ENCODE results near the gene GGT1.

DNA sequence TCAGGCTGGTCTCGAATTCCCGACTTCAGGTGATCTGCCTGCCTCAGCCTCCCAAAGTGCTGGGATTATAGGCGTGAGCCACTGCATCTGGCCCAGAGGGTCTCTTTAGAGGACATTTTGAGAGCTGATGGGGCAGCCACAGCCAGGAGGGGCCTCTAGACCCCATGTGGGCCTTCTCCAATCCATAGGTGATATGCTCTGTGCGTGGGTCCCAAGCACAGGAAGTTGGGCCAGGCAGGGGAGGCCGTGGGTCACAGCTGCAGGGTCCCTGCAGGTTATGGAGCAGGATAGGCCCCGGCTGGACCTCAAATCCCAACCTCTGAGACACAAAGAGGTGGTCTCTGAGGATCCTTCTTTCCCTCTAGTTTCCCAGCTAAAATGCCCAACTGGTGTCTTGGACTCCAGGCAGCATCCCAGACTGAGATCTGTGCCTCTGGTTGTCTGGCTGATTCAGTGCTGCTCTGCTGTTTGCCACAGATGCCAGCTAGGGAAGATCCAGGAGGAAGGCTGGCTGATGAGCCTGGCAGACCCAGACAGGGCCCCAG is 11.6 kb upstream of the GGT1 start:
- TF ChIP-seq, protein P1, sequence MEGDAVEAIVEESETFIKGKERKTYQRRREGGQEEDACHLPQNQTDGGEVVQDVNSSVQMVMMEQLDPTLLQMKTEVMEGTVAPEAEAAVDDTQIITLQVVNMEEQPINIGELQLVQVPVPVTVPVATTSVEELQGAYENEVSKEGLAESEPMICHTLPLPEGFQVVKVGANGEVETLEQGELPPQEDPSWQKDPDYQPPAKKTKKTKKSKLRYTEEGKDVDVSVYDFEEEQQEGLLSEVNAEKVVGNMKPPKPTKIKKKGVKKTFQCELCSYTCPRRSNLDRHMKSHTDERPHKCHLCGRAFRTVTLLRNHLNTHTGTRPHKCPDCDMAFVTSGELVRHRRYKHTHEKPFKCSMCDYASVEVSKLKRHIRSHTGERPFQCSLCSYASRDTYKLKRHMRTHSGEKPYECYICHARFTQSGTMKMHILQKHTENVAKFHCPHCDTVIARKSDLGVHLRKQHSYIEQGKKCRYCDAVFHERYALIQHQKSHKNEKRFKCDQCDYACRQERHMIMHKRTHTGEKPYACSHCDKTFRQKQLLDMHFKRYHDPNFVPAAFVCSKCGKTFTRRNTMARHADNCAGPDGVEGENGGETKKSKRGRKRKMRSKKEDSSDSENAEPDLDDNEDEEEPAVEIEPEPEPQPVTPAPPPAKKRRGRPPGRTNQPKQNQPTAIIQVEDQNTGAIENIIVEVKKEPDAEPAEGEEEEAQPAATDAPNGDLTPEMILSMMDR (IDR thresholded peaks at IDR 0.05): no peak
- TF ChIP-seq POLR2A (IDR thresholded peaks at IDR 0.05) (no peak), EP300 (IDR thresholded peaks at IDR 0.05) (no peak)
